Spleen (tissue), 11 donors: ENCODE data around the gene HLA-F. TPM values are rescaled to one million over a fixed set of nuclear protein-coding genes. Genes with fewer than 3 reads are reported as not detected.

Experiments used
- DNase-seq: peaks from one replicate; pipeline ENCODE4 v3.0.0-alpha.2; 2020
- H3K27ac ChIP-seq, 8 donors: fragments of 200-600 bp; sonication (generic) in 7 of 8; 1 replicate in 4 of 8; 2 replicates in 4 of 8; pipeline versions ENCODE4 v1.5.0 to v1.8.0; 2016 to 2021; ENCODE audit warnings: inconsistent platforms in 4 of 8, mild to moderate bottlenecking in 4 of 8, moderate library complexity in 1 of 8
- H3K27me3 ChIP-seq, 7 donors: fragments of 200-600 bp; sonication (generic) in 6 of 7; replicated peaks in 1 of 7; 1 replicate in 4 of 7; 2 replicates in 3 of 7; pipeline versions ENCODE4 v1.5.0 to v1.8.0; 2016 to 2021; ENCODE audit warnings: inconsistent platforms in 3 of 7, mild to moderate bottlenecking in 1 of 7
- H3K36me3 ChIP-seq, 6 donors: fragments of 200-600 bp; sonication (generic) in 5 of 6; 1 replicate in 4 of 6; 2 replicates in 2 of 6; pipeline versions ENCODE4 v1.5.0 to v1.8.0; 2016 to 2021; ENCODE audit warnings: inconsistent platforms in 2 of 6
- H3K4me1 ChIP-seq, 6 donors: fragments of 200-600 bp; sonication (generic) in 5 of 6; 1 replicate in 3 of 6; 2 replicates in 3 of 6; pipeline versions ENCODE4 v1.5.0 to v1.8.0; 2016 to 2021; ENCODE audit warnings: inconsistent platforms in 3 of 6
- H3K4me3 ChIP-seq, 8 donors: fragments of 200-600 bp; sonication (generic) in 7 of 8; 1 replicate in 4 of 8; 2 replicates in 4 of 8; pipeline versions ENCODE4 v1.5.0 to v1.8.0; 2016 to 2021; ENCODE audit warnings: inconsistent platforms in 4 of 8, mild to moderate bottlenecking in 4 of 8, moderate library complexity in 2 of 8
- H3K9me3 ChIP-seq, 8 donors: fragments of 200-600 bp; sonication (generic) in 7 of 8; 1 replicate in 4 of 8; 2 replicates in 4 of 8; pipeline versions ENCODE4 v1.5.0 to v1.8.0; 2016 to 2021; ENCODE audit warnings: inconsistent platforms in 4 of 8
- POLR2A ChIP-seq, 3 donors: fragments of 450-650 bp; IDR thresholded peaks; one replicate each; pipeline ENCODE4 v1.5.1; 2017; ENCODE audit warnings: antibody characterized with exemption in 3 of 3, mild to moderate bottlenecking in 1 of 3
- POLR2AphosphoS5 ChIP-seq, 3 donors: sonication (generic); formaldehyde crosslinking; IDR thresholded peaks; one replicate each; pipeline ENCODE4 v1.5.1; 2017; ENCODE audit warnings: antibody characterized with exemption in 3 of 3
- WGBS, 5 donors: extraction: QIAGEN DNeasy Blood & Tissue Kit in 3 of 5; methylation state at CpG; one replicate each; pipeline versions ENCODE4 v1.1.5 to v1.1.7; 2013 to 2018; 5-methylcytosine and 5-hydroxymethylcytosine counted together
- intact Hi-C: fragments of 100-400 bp; cut with DNase I; formaldehyde crosslinking; loops from one replicate; pipeline ENCODE4 v1.15.0; 2023; ENCODE audit warnings: low total_unique reads
- polyA plus RNA-seq, 3 donors: library from polyadenylated mRNA; stranded (reverse); fragments of 200-250 nt; gene quantifications; one replicate each; pipeline ENCODE4 v1.2.1, GENCODE V29; 2013
- total RNA-seq, 7 donors: library from RNA; depleted of rRNA in 3 of 7; stranded (reverse); fragments of >200 nt in 3 of 7; fragmentation: NEBNext Ultra II Directional in 4 of 7; extraction: Animal tissue kit (Norgen Biotek cat#: 25700) in 4 of 7; gene quantifications; one replicate each; pipeline versions ENCODE4 v1.1.0 to v1.2.1, GENCODE V29; 2016 to 2021
- TF ChIP-seq, protein P1 (sequence below), 11 experiments: fragments of 200-600 bp in 7 of 11; fragments of 450-650 bp in 4 of 11; sonication (generic) in 4 of 11; IDR thresholded peaks in 8 of 11; conservative IDR thresholded peaks in 3 of 11; 1 replicate in 7 of 11; 2 replicates in 4 of 11; pipeline versions ENCODE4 v1.4.0 to v1.8.0; 2016 to 2021; ENCODE audit warnings: antibody characterized with exemption in 11 of 11, inconsistent platforms in 4 of 11, mild to moderate bottlenecking in 1 of 11
- donor health status: healthy with polysubstance abuse.
- donor health status: DM: no; HTN: no; CAD: no; lungs with moderate emphysema.
- donor health status: DM: no; HTN: no; CAD: no.
- donor health status: Bipolar disorder and iron deficiency.
- donor health status: healthy.
- donor health status: DM: no; HTN: no; CAD: no.
- donor health status: DM: yes; HTN: yes; CAD: no.

HLA-F gene
- total and polyA plus RNA-seq, 10 donors = 402 to 663 (median 509) TPM

DNA sequence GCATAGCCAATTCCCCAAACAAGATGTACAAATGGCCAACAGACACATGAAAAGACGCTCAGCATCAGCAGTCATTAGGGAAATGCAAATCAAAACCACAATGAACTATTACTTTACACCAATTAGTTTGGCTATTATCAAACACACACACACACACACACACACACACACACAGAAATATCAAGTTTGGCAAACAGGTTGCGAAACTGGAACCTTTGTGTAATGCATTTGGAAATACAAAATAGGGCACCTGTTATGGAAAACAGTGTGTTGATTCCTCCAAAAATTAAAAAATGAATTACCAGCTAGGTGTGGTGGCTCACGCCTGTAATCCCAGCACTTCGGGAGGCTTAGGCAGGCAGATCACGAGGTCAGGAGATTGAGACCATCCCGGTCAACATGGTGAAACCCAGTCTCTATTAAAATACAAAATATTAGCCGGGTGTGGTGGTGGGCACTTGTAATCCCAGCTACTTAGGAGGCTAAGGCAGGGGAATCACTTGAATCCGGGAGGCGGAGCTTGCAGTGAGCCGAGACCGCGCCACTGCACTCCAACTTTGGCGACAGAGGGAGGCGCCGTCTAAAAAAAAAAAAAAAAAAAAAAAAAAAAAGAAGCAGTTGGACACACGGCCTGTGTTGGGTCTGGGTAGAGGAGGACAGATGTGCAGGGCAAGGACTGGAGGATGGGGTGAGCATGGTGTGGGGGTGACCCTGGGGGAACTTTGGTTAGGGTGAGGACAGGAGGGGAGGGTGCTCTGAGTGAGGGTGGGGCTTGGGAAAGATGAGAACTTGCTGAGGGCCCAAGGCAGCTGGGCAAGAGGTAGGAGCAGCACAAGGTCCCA is 23.8 kb downstream of the HLA-F start:
- peaks cover 0 to 24% (median 6%) of the 10 kb centered on the region in 6 donors for H3K36me3 ChIP-seq
- TF ChIP-seq POLR2A (IDR thresholded peaks at IDR 0.05) = no peak
- TF ChIP-seq, protein P1, sequence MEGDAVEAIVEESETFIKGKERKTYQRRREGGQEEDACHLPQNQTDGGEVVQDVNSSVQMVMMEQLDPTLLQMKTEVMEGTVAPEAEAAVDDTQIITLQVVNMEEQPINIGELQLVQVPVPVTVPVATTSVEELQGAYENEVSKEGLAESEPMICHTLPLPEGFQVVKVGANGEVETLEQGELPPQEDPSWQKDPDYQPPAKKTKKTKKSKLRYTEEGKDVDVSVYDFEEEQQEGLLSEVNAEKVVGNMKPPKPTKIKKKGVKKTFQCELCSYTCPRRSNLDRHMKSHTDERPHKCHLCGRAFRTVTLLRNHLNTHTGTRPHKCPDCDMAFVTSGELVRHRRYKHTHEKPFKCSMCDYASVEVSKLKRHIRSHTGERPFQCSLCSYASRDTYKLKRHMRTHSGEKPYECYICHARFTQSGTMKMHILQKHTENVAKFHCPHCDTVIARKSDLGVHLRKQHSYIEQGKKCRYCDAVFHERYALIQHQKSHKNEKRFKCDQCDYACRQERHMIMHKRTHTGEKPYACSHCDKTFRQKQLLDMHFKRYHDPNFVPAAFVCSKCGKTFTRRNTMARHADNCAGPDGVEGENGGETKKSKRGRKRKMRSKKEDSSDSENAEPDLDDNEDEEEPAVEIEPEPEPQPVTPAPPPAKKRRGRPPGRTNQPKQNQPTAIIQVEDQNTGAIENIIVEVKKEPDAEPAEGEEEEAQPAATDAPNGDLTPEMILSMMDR (IDR thresholded peaks at IDR 0.05 in 8 of 11, conservative IDR thresholded peaks at IDR 0.05 in 3 of 11) = no peak
- no peak for TF ChIP-seq POLR2AphosphoS5 (IDR thresholded peaks at IDR 0.05)
- H3K27me3 ChIP-seq = no peaks in the 10 kb centered on the region
- no peak overlapping the region for H3K27ac ChIP-seq
- peak overlapping the region in 1 of 8 donors; percentile 87 for H3K4me3 ChIP-seq
- H3K9me3 ChIP-seq = no peaks in the 10 kb centered on the region
- H3K4me1 ChIP-seq = peaks cover 16 to 49% (median 37%) of the 10 kb centered on the region in 6 donors
- intact Hi-C loops = no loop called here
- 71 to 90% (median 77%) methylated on average over 16 of the region's 16 CpGs for WGBS, 5 donors
- no peak for DNase-seq

DNA sequence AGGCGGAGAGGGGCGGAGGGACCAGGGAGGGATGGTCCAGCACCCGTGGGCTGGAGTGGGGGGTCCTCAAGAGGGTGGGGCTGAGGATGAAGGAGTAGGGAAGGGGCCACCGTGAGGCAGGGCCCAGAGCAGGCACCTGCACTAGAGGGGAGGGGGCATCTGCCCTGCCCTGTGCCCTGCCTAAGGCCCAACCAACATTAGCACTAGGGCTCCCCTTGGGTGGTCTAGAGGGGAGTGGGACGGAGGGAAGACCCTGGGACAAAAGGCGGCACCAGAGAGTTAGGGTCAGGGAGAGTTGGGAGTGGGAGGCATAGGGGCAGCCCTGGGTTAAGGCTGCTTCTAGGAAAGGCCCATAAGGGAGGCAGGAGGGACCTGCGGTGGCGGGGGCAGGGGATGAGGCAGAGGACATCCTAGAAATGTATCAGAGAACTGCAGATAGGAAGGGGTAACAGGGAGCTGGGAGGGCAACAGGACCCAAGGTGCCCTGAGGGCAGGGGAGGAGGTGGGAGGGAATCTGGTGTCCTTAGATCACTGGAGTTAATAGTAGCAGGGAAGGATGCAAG is 24.5 kb downstream of the HLA-F start:
- H3K4me3 ChIP-seq = peak overlapping the region; percentile 61 to 87 (median 70)
- H3K36me3 ChIP-seq = peaks cover 0 to 24% (median 6%) of the 10 kb centered on the region in 6 donors
- WGBS, 5 donors = 84 to 90% (median 87%) methylated on average over 8 of the region's 8 CpGs
- TF ChIP-seq, protein P1 (IDR thresholded peaks at IDR 0.05 in 8 of 11, conservative IDR thresholded peaks at IDR 0.05 in 3 of 11) = no peak
- TF ChIP-seq POLR2A (IDR thresholded peaks at IDR 0.05) (no peak), POLR2AphosphoS5 (IDR thresholded peaks at IDR 0.05) (no peak)
- peaks cover 17 to 51% (median 38%) of the 10 kb centered on the region in 6 donors for H3K4me1 ChIP-seq
- intact Hi-C loops = no loop called here
- no peaks in the 10 kb centered on the region for H3K27me3 ChIP-seq
- DNase-seq = no peak
- peak overlapping the region in 1 of 8 donors; percentile 81 for H3K27ac ChIP-seq
- no peaks in the 10 kb centered on the region for H3K9me3 ChIP-seq

DNA sequence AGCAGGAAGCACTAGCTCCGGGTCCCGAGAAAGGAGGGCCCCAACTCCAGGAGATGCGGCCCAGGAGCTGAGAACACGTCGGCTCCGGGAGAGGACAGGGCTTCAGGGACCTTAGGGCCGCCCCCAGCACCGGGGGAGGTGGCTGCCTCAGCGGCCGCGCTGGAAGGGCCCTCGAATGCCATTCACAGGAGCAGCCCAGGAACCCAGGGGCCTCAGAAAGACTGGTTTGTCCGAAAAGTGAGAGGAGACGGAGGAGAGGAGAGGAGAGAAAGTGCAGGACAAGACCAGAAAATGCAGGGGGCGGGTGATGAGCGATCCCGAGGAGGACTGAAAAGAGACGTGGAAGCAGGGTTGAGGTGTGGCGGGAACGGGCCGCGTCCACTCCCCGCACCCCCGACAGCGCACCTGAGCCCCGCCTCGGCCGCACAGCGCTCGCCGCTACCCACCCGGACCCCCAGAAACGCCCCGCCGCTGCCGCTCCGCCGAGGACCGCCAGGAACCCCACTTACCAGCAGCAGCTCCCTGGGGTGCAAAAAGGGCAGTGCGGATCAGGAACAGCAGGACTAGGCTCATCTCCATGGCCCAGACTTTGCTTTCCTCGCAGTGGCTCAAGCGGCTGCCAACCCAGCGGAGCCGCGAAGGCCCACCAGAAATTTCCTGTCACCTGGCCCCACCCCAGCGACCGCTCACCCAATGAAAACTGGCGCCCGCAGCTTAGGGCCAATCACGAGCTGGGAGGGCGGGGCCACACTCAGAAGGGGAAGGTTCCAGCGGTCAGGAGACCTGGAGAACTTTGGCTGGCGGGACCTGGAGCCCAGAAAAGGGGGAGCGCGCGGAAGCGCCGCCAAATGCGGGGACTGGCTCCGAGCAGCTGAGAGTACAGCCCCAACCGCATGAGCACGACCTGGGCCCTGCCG is 25.4 kb downstream of the HLA-F start:
- intact Hi-C loops = no loop called here
- Histone ChIP-seq H3K4me1 (peaks cover 17 to 58% (median 43%) of the 10 kb centered on the region in 6 donors), H3K4me3 (peak overlapping the region; percentile 61 to 87 (median 70)), H3K9me3 (no peaks in the 10 kb centered on the region), H3K27me3 (no peaks in the 10 kb centered on the region), H3K36me3 (peaks cover 0 to 18% (median 6%) of the 10 kb centered on the region in 6 donors), H3K27ac (peak overlapping the region; percentile 55 to 85 (median 71))
- 0 to 1% (median 1%) methylated on average over 46 to 63 of the region's 63 CpGs for WGBS, 5 donors
- DNase-seq = peak; percentile 94
- TF ChIP-seq, protein P1 (IDR thresholded peaks at IDR 0.05 in 8 of 11, conservative IDR thresholded peaks at IDR 0.05 in 3 of 11) = peak in 1 of 11 experiments; percentile 9
- TF ChIP-seq POLR2A (IDR thresholded peaks at IDR 0.05) = no peak
- TF ChIP-seq POLR2AphosphoS5 (IDR thresholded peaks at IDR 0.05) = peak; percentile 83 to 88 (median 86)
